ENCODE measurements around the gene R3HDM2.
"Not testable (repeated sequence)": the region's sequence is repeated elsewhere in the genome, so short reads cannot be mapped to it uniquely, and the experiment has no call there.

Gene R3HDM2

DNA sequence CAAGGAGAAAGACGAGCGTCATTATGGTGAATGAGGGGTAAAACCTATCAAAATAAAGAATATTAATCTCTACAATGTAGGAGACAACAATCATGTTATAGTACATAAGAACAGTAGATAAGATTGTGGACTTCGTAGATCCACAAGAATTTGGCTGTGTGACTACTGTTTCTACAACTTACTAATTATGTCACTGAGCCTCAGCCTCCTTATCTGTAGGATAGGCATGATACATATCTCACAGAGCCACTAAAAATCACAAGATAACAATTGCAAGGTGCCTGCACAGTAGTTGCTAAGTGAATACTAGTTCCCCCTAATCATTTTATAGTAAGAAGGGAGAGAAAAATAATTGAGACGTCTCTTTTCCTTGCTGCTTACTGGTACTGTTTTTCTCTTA lies 101.6 kb downstream of the R3HDM2 start:
- no peak for DNase-seq (ENCODE audit: low read depth, low spot score)

DNA sequence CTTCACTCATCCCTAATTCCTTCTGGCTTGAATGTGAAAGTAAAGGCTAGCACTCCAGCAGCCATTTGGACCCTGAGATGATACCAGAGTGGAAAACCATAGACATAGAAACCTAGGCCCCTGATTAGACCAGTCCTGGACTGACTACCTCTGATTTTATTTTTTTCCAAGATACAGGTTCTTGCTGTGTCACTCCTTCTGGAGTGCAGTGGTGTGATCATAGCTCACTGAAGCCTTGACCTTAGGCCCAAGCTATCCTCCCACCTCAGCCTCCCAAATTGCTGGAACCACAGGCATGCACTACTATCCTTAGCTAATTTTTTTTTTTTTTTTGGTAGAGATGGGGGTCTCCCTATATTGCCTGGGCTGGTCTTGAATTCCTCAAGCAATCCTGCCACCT lies 105.4 kb downstream of the R3HDM2 start:
- DNase-seq (ENCODE audit: low read depth, low spot score), result no peak

DNA sequence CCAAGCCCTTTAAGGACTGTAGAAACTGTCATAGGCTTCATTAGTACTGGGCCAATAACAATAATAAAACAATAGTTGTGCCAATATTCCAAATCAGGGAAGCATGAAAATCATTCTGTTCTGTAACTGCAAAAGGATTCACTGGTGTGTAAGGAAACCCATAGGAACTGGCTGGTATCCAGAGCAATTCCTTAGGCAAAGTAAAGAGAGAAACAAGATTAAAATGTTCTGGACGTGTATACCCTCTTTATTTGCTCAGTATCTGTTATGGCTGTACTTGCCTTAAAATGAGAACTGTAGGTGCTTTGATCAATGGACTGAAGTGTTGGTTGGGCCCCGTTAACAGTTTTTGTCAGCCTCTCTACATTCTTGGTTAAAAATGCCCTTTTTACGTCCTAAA lies 107.4 kb downstream of the R3HDM2 start:
- peak; percentile 51 for DNase-seq (ENCODE audit: low read depth, low spot score)

DNA sequence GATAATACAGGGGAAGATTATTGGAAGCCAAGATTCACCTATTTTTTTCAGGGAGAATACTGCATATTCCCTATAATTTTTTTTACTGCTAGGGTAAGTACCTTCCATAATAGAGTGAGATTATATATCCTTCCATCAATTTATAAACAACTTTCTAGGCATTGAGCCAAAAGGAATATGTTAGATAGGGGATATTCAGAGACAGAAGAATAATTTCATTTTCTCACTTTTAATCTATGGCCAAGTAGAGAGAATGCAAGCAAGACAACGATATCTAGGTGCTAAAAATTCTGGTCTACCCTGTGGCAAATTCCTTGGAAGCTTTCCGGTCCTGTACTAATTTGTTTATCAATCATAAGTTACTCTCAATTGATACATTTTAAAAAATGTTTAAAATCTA lies 110.2 kb downstream of the R3HDM2 start:
- no peak for DNase-seq (ENCODE audit: low read depth, low spot score)

DNA sequence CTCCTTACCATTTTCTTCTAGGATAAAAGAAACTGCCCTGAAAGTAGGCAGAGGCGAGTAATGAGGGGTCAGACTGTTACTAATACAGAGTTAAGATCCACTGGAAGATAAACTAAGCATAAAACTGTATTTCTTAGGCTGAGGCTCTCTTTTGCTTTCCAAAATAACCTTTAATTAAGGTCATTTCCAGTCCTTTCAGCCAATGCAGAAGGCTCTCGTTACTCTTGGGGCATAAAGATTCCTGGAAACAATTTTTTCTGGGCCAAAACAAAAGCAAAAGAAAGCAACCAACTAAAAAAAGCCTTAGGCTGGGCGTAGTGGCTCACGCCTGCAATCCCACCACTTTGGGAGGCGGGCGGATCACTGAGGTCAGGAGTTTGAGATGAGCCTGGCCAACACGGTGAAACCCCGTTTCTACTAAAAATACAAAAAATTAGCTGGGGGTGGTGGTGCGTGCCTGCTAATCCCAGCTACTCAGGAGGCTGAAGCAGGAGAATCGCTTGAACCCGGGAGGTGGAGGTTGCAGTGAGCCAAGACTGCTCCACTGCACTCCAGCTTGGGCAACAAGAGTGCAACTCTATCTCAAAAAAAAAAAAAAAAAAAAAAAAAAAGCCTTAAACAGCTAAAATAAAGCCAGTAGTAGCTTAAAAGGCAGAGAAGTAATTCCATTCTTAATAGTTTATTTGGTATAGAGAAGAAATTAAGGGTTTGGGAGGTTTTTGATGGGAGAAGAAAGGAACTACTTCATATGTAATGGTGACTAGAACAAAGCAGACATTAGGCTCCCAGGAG lies 111.0 kb downstream of the R3HDM2 start:
- no peak for DNase-seq (ENCODE audit: low read depth, low spot score)

DNA sequence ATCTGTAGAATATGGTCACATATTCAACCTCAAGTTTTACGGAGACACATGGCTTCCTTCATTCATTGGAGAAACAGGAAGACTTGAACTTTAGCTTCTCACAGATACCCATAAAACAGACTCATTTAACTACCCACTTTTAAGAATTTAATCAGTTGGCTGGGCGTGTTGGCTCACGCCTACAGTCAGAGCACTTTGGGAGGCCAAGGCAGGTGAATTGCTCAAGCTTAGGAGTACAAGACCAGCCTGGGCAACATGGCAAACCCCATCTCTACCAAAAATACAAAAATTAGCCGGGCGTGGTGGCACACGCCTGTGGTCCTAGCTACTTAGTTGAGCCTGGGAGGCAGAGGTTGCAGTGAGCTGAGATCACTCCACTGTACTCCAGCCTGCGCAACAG lies 115.2 kb downstream of the R3HDM2 start:
- DNase-seq (ENCODE audit: low read depth, low spot score), result no peak

DNA sequence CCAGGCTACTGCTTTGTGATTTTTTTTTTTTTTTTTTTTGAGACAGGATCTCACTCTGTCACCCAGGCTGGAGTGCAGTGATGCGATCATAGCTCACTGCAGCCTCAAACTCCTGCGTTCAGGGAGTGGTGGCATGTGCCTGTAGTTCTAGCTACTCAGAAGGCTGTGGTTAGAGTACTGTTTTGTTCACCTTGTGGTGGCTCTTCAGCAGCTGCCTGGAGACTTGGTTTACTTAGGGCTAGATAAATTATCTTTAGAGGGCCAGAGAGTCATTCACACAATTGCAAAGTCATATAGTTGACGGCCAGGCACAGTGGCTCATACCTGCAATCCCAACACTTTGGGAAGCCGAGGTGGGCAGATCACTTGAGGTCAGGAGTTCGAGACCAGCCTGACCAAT lies 118.6 kb downstream of the R3HDM2 start:
- not testable (repeated sequence) for DNase-seq (ENCODE audit: low read depth, low spot score)

DNA sequence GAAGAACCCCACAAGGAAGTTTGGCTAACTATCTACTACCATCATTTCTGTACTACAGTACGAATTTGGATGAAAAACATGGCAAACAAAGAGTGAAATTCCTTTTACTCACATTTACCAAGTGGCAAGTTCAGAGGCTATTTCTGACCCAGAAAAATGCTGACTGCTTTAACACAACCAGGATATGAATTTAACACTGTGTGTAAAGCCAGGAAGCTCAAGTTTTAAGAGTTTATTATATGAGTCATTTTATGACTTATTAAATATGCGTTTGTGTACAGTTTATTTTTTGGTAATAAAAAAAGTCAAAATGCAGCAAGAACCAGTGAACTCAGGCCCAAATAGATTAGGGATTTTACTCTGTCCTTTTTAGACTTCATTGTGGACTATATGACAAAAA lies 121.4 kb downstream of the R3HDM2 start:
- peak; percentile 6 for DNase-seq (ENCODE audit: low read depth, low spot score)

DNA sequence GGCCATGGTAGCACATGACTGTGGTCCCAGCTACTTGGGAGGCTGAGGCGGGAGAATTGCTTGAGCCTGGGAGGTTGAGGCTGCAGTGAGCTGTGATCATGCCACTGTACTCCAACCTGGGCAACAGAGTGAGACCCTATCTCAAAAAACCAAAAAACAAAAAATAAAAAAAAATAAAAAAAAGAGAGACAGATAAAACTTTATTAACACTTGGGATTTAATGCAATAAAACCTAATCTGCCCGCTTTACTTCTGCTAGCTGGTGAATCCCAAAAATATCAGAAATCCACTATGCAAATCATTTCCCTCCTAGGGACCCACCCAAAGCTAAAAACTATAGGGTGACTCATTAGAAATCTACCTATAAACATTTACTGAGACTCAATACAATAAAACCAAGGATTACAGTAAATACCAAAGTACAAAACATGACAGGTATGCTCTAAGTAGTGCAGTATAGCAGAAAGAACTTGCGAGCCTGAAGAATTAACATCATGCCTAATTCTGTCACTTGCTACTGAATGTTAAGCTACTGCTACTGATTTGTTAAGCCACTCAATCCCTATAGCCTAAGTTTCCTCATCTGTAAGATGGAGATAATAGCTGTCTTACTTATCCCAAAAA lies 129.8 kb downstream of the R3HDM2 start:
- DNase-seq (ENCODE audit: low read depth, low spot score), result no peak

DNA sequence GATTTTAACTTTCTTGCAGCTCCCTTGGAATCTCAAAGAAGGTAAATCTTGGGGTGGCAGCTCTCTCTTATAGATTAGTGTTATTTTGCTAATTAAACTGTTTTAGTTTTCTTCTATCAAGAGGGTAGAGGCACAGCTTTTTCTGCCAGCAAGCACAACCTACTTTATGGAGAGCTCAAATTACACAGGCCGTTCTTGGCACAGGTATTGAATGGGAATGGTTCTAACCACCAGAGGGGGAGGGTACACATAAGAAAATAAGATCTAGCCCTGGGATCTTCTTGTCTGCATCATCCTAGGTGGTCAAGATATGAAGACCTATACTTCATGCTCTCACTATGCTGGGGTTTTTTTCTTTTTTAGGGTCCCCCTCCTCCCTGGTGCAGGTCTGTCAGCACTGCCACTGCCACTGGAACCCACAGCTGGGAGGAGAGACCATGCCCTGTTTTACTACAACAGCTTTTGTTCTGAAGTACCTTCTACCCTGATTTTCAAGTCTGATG lies 131.3 kb downstream of the R3HDM2 start:
- DNase-seq (ENCODE audit: low read depth, low spot score), result peak; percentile 66

DNA sequence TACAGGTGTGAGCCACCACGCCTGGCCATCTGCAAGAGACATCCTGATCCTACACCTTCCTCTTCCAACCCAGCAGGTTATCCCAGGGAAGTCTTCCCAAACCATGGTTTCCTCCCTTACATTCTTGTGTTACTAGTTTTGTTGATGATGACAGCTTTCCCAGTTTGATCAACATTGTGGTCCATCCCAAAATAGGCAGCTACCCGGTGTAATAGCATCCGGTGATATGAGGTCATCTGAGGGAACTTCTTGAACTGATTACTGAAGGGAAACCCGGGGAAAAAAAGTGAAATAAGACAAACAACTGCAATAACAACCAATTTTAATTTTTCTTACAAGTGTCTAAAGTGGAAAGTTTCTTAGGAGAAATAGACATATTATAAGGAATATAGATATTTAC lies 134.6 kb downstream of the R3HDM2 start:
- no peak for DNase-seq (ENCODE audit: low read depth, low spot score)

DNA sequence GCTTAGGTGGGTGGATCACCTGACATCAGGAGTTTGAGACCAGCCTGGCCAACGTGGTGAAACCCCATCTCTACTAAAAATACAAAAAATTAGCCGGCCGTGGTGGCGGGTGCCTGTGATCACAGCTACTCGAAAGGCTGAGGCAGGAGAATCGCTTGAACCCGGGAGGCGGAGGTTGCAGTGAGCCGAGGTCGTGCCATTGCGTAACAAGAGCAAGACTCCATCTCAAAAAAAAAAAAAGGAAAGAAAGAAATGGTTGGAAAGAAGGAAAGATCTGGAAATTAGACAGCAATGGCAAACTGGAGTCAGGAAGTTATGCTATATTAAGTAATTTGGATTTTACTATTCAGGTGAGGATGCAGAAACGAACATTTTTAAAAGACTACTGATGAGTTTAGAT lies 148.8 kb downstream of the R3HDM2 start:
- DNase-seq (ENCODE audit: low read depth, low spot score), result not testable (repeated sequence)

DNA sequence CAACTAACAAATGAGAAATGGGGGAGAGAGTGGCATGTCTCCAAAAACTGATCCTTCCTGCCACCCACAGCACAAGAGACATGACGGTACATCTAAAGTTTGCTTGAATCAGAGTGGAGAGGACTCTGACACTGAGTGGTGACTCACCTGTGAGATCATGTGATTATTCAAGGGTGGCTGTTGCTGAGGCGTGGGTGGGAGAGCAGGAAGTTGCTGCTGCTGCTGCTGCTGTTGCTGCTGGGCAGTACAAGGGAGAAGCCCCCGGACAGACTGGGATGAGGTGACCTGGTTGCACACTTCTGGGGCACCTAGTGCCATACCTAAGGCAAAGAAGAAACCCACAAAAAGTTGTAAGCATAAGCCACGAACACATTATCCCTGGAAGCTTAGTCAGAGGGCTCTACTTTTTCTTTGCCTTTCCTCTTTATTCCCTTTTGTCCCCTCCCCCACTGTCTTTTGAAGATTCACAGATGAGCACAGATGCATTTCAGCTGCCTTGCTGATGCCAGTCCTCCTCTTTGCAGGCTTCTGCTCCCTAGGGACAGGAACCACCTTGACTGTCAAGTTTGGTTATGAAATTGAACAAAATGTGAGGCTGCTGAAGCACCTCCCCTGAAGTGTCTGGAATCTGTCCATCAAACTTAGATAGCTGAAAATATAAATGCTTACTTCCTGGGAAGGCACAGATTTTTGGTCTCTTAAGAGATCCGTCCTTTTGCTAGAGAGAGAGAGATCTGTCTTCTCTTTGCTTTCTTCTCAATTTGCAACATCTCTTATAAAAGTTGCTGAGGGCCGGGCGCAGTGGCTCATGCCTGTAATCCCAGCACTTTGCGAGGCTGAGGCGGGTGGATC lies 150.4 kb downstream of the R3HDM2 start:
- peak; percentile 88 for DNase-seq (ENCODE audit: low read depth, low spot score)

DNA sequence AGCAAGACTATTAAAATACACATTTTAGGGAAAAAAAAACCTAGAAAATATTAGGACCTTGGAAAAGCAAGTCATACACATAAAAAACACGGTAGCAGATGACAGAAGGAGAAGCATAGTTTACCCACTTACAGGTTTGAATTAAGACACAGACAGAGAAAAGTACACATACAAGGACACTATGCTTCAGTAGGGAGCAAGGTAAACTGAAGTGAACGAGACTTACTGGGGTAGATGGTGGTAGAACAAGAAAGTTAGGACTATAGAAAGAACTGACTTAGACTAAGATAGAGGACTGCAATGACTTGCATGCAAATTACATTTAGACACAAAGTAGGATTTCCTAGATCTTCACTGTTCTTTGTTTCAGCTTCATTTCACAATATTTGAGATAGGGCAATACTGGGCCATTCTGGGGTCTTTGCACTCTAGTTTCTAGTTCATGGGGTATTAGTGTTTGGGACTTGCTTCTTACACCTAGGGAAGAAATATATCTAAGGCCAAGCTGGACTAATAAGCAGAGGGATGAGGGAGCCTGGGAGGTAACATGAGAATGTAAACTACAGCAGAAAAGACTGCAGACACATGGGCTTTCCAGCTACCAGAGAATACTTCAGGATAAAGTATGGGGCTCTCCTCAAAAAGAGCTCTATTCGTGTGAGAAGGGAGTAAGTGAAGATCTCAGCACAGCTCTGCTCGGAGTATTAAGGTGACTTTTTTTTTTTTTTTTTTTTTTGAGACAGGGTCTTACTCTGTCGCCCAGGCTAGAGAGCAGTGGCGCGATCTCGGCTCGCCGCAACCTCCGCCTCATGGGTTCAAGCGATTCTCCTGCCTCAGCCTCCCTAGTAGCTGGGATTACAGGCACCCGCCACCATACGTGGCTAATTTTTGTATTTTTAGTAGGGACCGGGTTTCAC lies 152.1 kb downstream of the R3HDM2 start:
- DNase-seq (ENCODE audit: low read depth, low spot score), result no peak

DNA sequence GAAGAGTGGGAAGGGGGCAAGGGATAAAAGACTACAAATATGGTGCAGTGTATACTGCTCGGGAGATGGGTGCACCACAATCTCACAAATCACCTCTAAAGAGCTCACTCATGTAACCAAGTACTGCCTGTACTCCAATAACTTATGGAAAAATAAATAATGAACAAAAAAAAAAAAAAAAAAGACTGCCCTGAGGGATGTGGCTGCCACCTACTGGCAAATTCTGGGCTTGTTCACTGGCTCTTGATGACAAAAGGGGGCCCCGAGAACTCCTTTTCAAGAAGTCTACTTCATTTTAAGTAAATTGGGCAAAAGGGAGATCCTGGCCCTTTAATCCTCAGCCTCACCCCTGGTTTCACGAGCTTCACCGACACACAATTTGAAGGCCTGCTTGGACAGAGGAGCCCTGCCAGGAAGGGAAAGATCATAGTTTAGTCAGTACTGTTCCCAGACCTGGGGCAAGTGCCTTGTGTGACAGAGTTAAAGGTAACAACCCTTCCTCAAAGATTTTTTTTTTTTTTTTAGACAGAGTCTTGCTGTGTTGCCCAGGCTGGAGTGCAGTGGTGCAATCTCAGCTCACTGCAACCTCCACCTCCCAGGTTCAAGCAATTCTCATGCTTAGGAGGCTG lies 153.8 kb downstream of the R3HDM2 start:
- DNase-seq (ENCODE audit: low read depth, low spot score), result peak; percentile 20

DNA sequence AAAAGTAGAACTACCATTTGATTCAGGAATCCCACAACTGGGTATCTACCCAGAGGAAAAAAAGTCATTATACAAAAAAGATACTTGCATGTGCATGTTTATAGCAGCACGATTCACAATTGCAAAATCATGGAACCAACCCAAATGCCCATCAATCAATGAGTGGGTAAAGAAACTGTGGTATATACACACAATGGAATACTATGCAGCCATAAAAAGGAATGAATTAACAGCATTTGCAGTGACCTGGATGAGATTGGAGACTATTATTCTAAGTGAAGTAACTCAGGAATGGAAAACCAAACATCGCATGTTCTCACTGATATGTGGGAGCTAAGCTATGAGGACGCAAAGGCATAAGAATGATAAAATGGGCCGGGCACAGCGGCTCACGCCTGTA lies 154.6 kb downstream of the R3HDM2 start:
- not testable (repeated sequence) for DNase-seq (ENCODE audit: low read depth, low spot score)

DNA sequence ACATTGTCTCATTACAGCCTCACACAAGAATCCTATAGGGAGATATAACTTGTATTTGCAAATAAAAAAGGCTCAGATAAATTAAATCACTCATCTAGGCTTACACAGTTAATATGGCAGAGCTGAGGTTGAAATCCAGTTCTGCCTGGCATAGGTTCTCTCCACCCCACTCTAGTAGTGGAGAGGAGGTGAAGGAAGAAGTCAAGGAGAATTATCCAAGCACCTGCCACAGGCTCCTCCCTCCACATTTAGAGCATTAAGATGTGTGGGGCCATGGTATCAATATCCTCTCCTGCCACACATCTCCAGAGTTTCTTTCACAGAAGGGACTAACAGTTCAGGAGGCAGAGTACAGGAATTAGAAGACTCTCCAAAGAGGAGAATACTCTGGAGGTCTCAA lies 157.3 kb downstream of the R3HDM2 start:
- DNase-seq (ENCODE audit: low read depth, low spot score), result no peak

DNA sequence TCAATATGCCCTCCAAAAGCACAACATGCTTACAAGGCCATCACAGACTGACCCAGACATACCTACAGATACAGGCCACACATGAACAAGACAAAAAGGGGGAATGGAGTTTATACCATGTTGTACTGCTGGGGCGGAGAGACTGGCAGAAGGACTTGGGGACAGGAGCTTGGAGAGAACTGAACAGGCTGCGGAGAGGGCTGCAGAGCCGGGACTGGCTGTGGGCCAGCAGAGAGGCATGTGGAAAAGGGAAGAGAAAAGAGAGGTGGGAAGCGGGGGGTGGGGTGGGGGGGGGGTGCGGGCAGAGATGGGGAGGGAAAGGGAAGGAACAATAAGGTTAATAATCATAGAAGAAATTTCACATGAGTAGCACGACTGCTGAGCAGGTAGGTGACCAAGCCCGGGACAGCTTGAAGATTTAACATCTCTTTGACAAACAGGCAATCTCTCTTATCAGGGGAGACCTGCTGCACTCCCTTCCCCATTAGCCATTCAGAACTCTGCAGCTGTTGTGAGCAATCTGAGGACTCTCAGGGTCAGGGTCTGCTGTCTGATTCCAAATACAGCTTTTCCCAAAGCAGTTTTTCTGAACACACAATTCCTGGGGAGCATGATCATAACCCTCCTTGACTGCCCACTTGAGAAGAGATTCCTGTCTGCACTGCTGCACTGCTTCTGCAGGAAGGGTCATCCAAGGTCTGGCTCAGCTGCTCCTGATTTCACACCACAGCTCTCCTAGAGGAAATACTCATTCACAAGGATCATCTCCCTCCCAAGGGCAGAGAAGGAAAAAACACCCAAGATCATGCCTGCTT lies 158.3 kb downstream of the R3HDM2 start:
- DNase-seq (ENCODE audit: low read depth, low spot score), result no peak

DNA sequence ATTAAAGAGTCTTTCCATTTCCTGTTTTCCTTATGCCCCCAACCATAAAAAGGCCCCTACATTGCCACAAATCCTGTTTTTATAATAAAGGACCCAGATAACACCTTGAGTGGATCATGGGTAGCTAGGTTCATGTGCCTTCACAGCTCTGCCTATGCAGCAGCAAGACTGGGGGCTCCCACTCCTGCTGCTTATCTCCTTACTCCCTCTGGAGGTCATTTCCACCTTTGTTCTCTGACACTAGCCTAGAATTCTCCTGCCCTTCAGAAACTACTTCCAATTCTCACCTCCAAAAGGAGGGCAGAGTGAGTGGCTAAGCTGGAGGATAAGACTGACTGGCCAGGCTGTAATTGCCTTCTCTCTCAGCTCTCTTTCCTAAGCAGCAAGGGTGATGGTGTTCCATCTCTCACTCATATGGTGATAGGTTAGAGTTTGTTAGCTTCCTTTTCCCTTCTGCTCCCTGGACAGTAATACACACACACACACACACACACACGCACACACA lies 159.8 kb downstream of the R3HDM2 start:
- no peak for DNase-seq (ENCODE audit: low read depth, low spot score)

DNA sequence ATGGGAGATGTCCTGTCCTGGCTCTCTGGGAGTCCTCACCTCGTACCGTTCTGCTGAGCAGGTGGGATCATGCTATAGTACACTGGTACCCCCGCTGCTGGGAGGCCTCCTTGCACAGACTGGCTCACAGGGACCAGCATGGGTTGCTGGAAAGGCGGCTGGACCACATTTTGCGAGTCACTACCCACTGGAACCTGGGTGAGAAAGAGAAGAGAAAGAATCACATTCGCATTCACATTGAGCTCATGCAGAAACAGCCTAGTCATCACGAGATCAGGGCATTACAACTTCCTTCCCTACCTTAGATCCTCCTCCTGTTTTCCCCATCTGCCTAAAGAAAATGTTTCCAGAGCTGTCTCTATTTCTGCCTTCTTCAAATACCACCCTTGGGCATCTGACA lies 162.6 kb downstream of the R3HDM2 start:
- DNase-seq (ENCODE audit: low read depth, low spot score), result no peak
